Measurements from ENCODE around the gene AKAP6.

GRCh38 chr14:32407130-32407529, 78.0 kb downstream of the AKAP6 start:
- TF ChIP-seq REST (IDR thresholded peaks at IDR 0.05; ENCODE audit: unreplicated experiment) = no peak
- no peak for TF ChIP-seq CTCF (conservative IDR thresholded peaks at IDR 0.05; ENCODE audit: low read depth in 2 of 2)
- TF ChIP-seq EZH2phosphoT487 (IDR thresholded peaks at IDR 0.05; ENCODE audit: unreplicated experiment) = no peak

Data from GM23338 (cell line).